ENCODE data around the gene KLHL33.

KLHL33 gene

DNA sequence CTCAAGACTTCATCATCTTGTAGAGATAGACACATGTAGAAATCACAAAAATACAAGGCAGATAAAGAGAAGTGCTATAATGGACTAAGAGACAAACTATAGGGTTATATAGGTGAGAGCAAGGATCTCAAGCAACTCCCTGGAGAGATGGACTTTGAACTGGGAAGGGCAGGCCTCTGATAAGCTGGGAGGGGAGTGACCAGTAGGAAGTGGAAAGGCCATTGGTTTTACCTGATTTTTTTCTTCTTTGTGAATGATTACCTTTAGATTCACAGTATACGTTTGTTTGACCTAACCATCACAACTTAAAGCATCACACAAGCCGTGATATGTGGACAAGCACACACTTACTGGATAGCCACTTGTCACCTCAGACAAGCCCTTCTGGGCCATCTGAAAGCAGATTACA is 17.5 kb downstream of the KLHL33 start:
- no CpG with 5 or more reads among the region's 2 CpGs for WGBS, 2 donors (ENCODE audit: extremely low coverage in 2 of 2, insufficient read length in 2 of 2, insufficient replicate concordance in 1 of 2)
- Histone ChIP-seq H3K18ac (ENCODE audit: low read length) (no peak overlapping the region), H2BK120ac (ENCODE audit: low read depth, low read length) (no peak overlapping the region), H2AFZ (ENCODE audit: low read length) (no peak overlapping the region), H2AK5ac (ENCODE audit: low read depth, low read length) (no peak overlapping the region), H3K4me2 (ENCODE audit: insufficient read depth, low read length, poor library complexity, severe bottlenecking) (no peak overlapping the region), H4K8ac (ENCODE audit: low read depth, low read length) (no peak overlapping the region), H2BK15ac (ENCODE audit: low read length) (no peak overlapping the region), H3K36me3 (replicated peaks in 1 of 2; ENCODE audit: control insufficient read depth in 2 of 2, insufficient read depth in 2 of 2, low read length in 2 of 2) (no peaks in the 10 kb centered on the region), H3K4me1 (ENCODE audit: control insufficient read depth in 2 of 2, insufficient read depth in 1 of 2, low read depth in 1 of 2, low read length in 2 of 2) (peaks cover 2 to 4% of the 10 kb centered on the region in 2 donors), H2BK5ac (ENCODE audit: low read length) (no peak overlapping the region), H3K4ac (ENCODE audit: low read length) (no peak overlapping the region), H3K27me3 (ENCODE audit: control insufficient read depth in 3 of 3, insufficient read depth in 3 of 3, low read depth in 1 of 3, low read length in 3 of 3) (peaks cover 0 to 4% (median 0%) of the 10 kb centered on the region in 3 experiments), H3K14ac (ENCODE audit: low read length) (no peak overlapping the region), H3K79me1 (ENCODE audit: low read depth, low read length) (no peaks in the 10 kb centered on the region), H3K23ac (ENCODE audit: low read depth, low read length, poor library complexity) (no peak overlapping the region), H3K9me3 (replicated peaks in 1 of 2; ENCODE audit: control insufficient read depth in 2 of 2, insufficient read depth in 1 of 2, low read depth in 1 of 2, low read length in 2 of 2) (no peaks in the 10 kb centered on the region), H2BK12ac (ENCODE audit: low read length) (no peak overlapping the region), H3K27ac (replicated peaks; ENCODE audit: low read length) (no peak overlapping the region), H3K4me3 (ENCODE audit: low read length in 2 of 2) (no peak overlapping the region), H4K91ac (ENCODE audit: low read depth, low read length, poor library complexity) (no peak overlapping the region), H3K9ac (ENCODE audit: low read depth, low read length, poor library complexity) (no peak overlapping the region)
- no peak for DNase-seq (ENCODE audit: low spot score)

DNA sequence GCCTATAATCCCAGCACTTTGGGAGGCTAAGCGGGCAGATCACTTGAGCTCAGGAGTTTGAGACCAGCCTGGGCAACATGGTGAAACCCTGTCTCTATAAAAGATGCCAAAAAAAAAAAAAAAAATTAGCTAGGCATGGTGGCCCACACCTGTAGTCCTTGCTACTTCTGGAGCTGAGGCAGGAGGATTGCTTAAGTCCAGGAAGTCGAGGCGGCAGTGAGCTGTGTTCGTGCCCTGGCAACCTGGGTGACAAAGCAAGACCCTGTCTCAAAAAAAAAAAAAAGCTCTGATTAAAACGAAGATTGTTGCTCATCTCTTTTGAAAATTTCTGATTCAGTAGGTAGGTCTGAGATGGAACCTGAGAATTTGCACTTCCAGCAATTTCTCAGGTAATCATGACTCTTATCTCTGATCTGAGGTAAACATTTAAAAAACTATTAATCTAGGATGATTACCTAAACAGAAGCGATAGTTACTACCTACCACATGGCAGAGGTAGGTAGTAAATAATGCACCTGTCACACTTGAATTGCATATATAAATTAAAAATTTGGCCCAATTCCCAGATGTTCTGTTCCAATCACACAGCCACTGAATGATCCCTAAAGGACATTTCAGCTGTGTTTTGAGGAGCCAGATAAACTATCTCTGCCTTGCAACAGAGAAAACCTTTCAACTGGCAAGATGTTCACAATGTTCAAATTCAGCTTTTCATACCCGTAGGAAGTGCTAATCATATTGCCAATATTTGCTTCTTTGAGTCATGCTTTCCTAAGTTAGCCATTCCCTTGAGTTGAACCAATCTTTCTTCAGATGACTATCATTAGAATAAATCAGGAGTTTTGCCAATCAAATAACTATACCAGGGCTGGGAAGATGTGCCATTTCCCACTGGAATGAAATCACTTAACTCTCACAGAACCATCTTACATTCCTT is 18.4 kb downstream of the KLHL33 start:
- Histone ChIP-seq H3K27ac (replicated peaks; ENCODE audit: low read length) (no peak overlapping the region), H3K9ac (ENCODE audit: low read depth, low read length, poor library complexity) (no peak overlapping the region), H3K23ac (ENCODE audit: low read depth, low read length, poor library complexity) (no peak overlapping the region), H3K36me3 (replicated peaks in 1 of 2; ENCODE audit: control insufficient read depth in 2 of 2, insufficient read depth in 2 of 2, low read length in 2 of 2) (no peaks in the 10 kb centered on the region), H3K27me3 (ENCODE audit: control insufficient read depth in 3 of 3, insufficient read depth in 3 of 3, low read depth in 1 of 3, low read length in 3 of 3) (peaks cover 0 to 4% (median 0%) of the 10 kb centered on the region in 3 experiments), H2BK15ac (ENCODE audit: low read length) (no peak overlapping the region), H3K79me1 (ENCODE audit: low read depth, low read length) (no peaks in the 10 kb centered on the region), H3K14ac (ENCODE audit: low read length) (no peak overlapping the region), H3K4me3 (ENCODE audit: low read length in 2 of 2) (no peak overlapping the region), H2BK12ac (ENCODE audit: low read length) (no peak overlapping the region), H2BK120ac (ENCODE audit: low read depth, low read length) (no peak overlapping the region), H3K4me2 (ENCODE audit: insufficient read depth, low read length, poor library complexity, severe bottlenecking) (no peak overlapping the region), H3K18ac (ENCODE audit: low read length) (no peak overlapping the region), H4K8ac (ENCODE audit: low read depth, low read length) (no peak overlapping the region), H3K4me1 (ENCODE audit: control insufficient read depth in 2 of 2, insufficient read depth in 1 of 2, low read depth in 1 of 2, low read length in 2 of 2) (peaks cover 2 to 4% of the 10 kb centered on the region in 2 donors), H2AK5ac (ENCODE audit: low read depth, low read length) (no peak overlapping the region), H2BK5ac (ENCODE audit: low read length) (no peak overlapping the region), H4K91ac (ENCODE audit: low read depth, low read length, poor library complexity) (no peak overlapping the region), H3K9me3 (replicated peaks in 1 of 2; ENCODE audit: control insufficient read depth in 2 of 2, insufficient read depth in 1 of 2, low read depth in 1 of 2, low read length in 2 of 2) (no peaks in the 10 kb centered on the region), H2AFZ (ENCODE audit: low read length) (no peak overlapping the region), H3K4ac (ENCODE audit: low read length) (no peak overlapping the region)
- no CpG with 5 or more reads among the region's 7 CpGs for WGBS, 2 donors (ENCODE audit: extremely low coverage in 2 of 2, insufficient read length in 2 of 2, insufficient replicate concordance in 1 of 2)
- DNase-seq (ENCODE audit: low spot score) = no peak

DNA sequence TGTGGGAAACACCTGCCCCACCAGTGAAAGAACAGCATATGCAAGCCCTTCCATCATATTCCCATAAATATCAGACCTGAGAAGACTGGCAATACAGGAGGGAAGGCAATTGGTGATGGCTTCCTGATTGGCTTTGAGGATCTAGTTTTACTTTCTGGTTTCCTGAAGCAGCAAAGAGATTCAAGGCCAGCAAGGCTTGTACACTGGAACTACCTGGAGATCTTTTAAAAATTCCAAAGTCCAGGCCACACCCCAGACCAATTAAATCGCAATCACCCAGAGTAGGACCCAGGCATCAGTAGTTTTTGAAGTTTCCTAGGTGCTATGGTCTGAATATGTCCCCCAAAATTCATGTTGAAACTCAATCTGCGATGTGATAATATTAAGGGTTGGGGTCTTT is 19.7 kb downstream of the KLHL33 start:
- Histone ChIP-seq H3K27me3 (ENCODE audit: control insufficient read depth in 3 of 3, insufficient read depth in 3 of 3, low read depth in 1 of 3, low read length in 3 of 3) (peaks cover 0 to 4% (median 0%) of the 10 kb centered on the region in 3 experiments), H3K23ac (ENCODE audit: low read depth, low read length, poor library complexity) (no peak overlapping the region), H4K91ac (ENCODE audit: low read depth, low read length, poor library complexity) (no peak overlapping the region), H4K8ac (ENCODE audit: low read depth, low read length) (no peak overlapping the region), H3K4me2 (ENCODE audit: insufficient read depth, low read length, poor library complexity, severe bottlenecking) (no peak overlapping the region), H3K27ac (replicated peaks; ENCODE audit: low read length) (no peak overlapping the region), H3K36me3 (replicated peaks in 1 of 2; ENCODE audit: control insufficient read depth in 2 of 2, insufficient read depth in 2 of 2, low read length in 2 of 2) (no peaks in the 10 kb centered on the region), H3K9ac (ENCODE audit: low read depth, low read length, poor library complexity) (no peak overlapping the region), H2AFZ (ENCODE audit: low read length) (peak overlapping the region; percentile 68), H2AK5ac (ENCODE audit: low read depth, low read length) (no peak overlapping the region), H2BK15ac (ENCODE audit: low read length) (no peak overlapping the region), H3K14ac (ENCODE audit: low read length) (no peak overlapping the region), H3K4me1 (ENCODE audit: control insufficient read depth in 2 of 2, insufficient read depth in 1 of 2, low read depth in 1 of 2, low read length in 2 of 2) (peaks cover 2% of the 10 kb centered on the region in 2 donors), H2BK12ac (ENCODE audit: low read length) (no peak overlapping the region), H3K18ac (ENCODE audit: low read length) (no peak overlapping the region), H3K4me3 (ENCODE audit: low read length in 2 of 2) (no peak overlapping the region), H3K79me1 (ENCODE audit: low read depth, low read length) (no peaks in the 10 kb centered on the region), H2BK5ac (ENCODE audit: low read length) (no peak overlapping the region), H2BK120ac (ENCODE audit: low read depth, low read length) (no peak overlapping the region), H3K4ac (ENCODE audit: low read length) (no peak overlapping the region), H3K9me3 (replicated peaks in 1 of 2; ENCODE audit: control insufficient read depth in 2 of 2, insufficient read depth in 1 of 2, low read depth in 1 of 2, low read length in 2 of 2) (no peaks in the 10 kb centered on the region)
- DNase-seq (ENCODE audit: low spot score) = no peak
- WGBS, 2 donors (ENCODE audit: extremely low coverage in 2 of 2, insufficient read length in 2 of 2, insufficient replicate concordance in 1 of 2) = no CpG with 5 or more reads among the region's 2 CpGs

DNA sequence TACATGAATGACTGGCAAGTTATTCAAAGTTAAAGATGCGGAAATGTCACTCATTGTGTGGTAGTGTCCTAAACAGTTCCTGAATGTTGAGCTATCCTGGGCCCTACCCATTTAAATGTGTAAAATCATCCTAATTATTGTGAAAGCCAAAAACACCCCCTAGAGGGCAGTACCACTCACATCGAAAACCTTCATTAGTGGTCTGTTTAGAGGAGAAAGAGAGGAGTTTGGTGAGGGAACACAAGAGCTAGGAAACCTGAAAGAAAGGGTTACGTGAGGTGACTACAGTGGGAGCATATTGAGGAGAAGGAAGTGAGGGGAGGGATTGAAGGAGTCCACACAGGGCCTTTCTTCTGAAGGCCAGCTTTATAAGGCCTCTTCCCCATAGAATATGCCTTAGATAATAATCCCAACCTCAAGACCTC is 20.2 kb downstream of the KLHL33 start:
- Histone ChIP-seq H3K4me1 (ENCODE audit: control insufficient read depth in 2 of 2, insufficient read depth in 1 of 2, low read depth in 1 of 2, low read length in 2 of 2) (peaks cover 0 to 2% of the 10 kb centered on the region in 2 donors), H2BK120ac (ENCODE audit: low read depth, low read length) (no peak overlapping the region), H3K9ac (ENCODE audit: low read depth, low read length, poor library complexity) (no peak overlapping the region), H2AFZ (ENCODE audit: low read length) (peak overlapping the region; percentile 68), H3K4me2 (ENCODE audit: insufficient read depth, low read length, poor library complexity, severe bottlenecking) (no peak overlapping the region), H3K14ac (ENCODE audit: low read length) (no peak overlapping the region), H3K4ac (ENCODE audit: low read length) (no peak overlapping the region), H3K27ac (replicated peaks; ENCODE audit: low read length) (no peak overlapping the region), H4K91ac (ENCODE audit: low read depth, low read length, poor library complexity) (no peak overlapping the region), H3K9me3 (replicated peaks in 1 of 2; ENCODE audit: control insufficient read depth in 2 of 2, insufficient read depth in 1 of 2, low read depth in 1 of 2, low read length in 2 of 2) (no peaks in the 10 kb centered on the region), H3K4me3 (ENCODE audit: low read length in 2 of 2) (no peak overlapping the region), H3K23ac (ENCODE audit: low read depth, low read length, poor library complexity) (no peak overlapping the region), H2BK15ac (ENCODE audit: low read length) (no peak overlapping the region), H3K18ac (ENCODE audit: low read length) (no peak overlapping the region), H2AK5ac (ENCODE audit: low read depth, low read length) (no peak overlapping the region), H3K27me3 (ENCODE audit: control insufficient read depth in 3 of 3, insufficient read depth in 3 of 3, low read depth in 1 of 3, low read length in 3 of 3) (peaks cover 0 to 4% (median 0%) of the 10 kb centered on the region in 3 experiments), H2BK5ac (ENCODE audit: low read length) (no peak overlapping the region), H3K36me3 (replicated peaks in 1 of 2; ENCODE audit: control insufficient read depth in 2 of 2, insufficient read depth in 2 of 2, low read length in 2 of 2) (no peaks in the 10 kb centered on the region), H3K79me1 (ENCODE audit: low read depth, low read length) (no peaks in the 10 kb centered on the region), H2BK12ac (ENCODE audit: low read length) (no peak overlapping the region), H4K8ac (ENCODE audit: low read depth, low read length) (no peak overlapping the region)
- DNase-seq (ENCODE audit: low spot score) = no peak
- WGBS, 2 donors (ENCODE audit: extremely low coverage in 2 of 2, insufficient read length in 2 of 2, insufficient replicate concordance in 1 of 2) = no CpG with 5 or more reads among the region's 3 CpGs

All from neuronal stem cell (in vitro differentiated cells).